ENCODE measurements around the gene PPP2R2C. TPM values are rescaled to one million over a fixed set of nuclear protein-coding genes. Genes with fewer than 3 reads are reported as not detected.

PPP2R2C gene
- total and polyA plus RNA-seq, 2 donors (not counting 1 experiment from before 2014, with no cell fraction given): 0.10 to 0.17 TPM

DNA sequence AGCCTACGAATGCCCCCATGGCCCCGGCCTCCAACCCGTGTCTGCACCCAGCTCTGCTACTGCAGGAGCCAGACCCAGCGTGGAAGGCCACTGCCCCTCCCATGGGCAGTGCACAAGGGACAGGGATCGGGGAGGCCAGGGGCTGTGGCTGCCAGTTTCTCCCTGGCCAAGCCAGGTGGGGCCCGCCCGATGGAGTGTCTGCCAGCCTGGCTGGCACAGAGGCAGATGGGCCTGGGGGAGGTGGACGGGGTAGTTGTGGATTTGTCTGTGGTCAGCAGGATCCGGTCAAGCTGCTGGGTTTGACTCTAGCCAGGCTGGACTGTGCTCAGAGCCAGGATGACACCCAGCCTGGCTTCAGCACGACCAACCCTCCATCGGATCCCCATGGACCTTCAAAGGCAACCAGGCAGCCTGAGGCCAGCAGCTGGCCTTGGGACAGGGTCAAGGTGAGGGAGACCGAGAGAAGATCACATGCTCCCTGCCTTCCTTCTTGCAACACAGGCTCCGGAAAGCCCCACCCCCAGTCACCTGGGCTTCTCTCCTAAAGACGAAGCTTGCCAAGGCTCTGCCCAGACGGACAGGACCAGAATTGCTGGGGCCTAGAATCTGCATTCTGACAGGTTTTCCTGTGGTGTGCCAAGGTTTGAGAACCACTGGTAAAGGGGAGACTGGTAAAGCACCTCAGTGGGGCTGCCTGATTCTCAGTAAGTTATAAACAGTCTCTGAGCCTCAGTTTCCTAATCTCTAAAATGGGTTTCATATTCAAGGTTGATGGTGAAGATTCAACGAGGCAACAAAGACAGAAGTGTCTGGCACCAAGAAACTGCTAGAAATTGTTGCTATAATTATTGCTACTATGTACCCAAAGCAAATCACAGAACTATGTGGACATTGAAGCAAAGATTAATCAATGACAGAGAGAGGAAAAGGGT lies 78.6 kb downstream of the PPP2R2C start:
- Histone ChIP-seq H3K4me1 (ENCODE audit: control insufficient read depth, extremely low read depth, insufficient read depth, low read length) (no peaks in the 10 kb centered on the region), H3K36me3 (ENCODE audit: control insufficient read depth, insufficient read depth, low read length) (no peaks in the 10 kb centered on the region), H3K9ac (ENCODE audit: insufficient read depth, low read length) (no peak overlapping the region), H3K4me3 (replicated peaks in 1 of 4; ENCODE audit: control extremely low read depth in 1 of 4, insufficient read depth in 1 of 4, low read depth in 3 of 4, low read length in 4 of 4) (no peak overlapping the region), H3K4me2 (ENCODE audit: extremely low read depth, insufficient read depth, low read length) (no peak overlapping the region), H2AFZ (ENCODE audit: low read length) (no peak overlapping the region), H3K79me2 (ENCODE audit: control insufficient read depth, insufficient read depth, low read length) (no peaks in the 10 kb centered on the region), H3K27ac (ENCODE audit: insufficient read depth, low read length) (no peak overlapping the region), H3K9me3 (ENCODE audit: control insufficient read depth, insufficient read depth, low read depth, low read length) (no peaks in the 10 kb centered on the region), H4K20me1 (ENCODE audit: control insufficient read depth, extremely low read depth, insufficient read depth, low read length) (no peaks in the 10 kb centered on the region), H3K27me3 (ENCODE audit: control insufficient read depth, insufficient read depth, low read length) (no peaks in the 10 kb centered on the region)
- DNase-seq (ENCODE audit: low read depth in 2 of 2): no peak
- TF ChIP-seq, protein P1, sequence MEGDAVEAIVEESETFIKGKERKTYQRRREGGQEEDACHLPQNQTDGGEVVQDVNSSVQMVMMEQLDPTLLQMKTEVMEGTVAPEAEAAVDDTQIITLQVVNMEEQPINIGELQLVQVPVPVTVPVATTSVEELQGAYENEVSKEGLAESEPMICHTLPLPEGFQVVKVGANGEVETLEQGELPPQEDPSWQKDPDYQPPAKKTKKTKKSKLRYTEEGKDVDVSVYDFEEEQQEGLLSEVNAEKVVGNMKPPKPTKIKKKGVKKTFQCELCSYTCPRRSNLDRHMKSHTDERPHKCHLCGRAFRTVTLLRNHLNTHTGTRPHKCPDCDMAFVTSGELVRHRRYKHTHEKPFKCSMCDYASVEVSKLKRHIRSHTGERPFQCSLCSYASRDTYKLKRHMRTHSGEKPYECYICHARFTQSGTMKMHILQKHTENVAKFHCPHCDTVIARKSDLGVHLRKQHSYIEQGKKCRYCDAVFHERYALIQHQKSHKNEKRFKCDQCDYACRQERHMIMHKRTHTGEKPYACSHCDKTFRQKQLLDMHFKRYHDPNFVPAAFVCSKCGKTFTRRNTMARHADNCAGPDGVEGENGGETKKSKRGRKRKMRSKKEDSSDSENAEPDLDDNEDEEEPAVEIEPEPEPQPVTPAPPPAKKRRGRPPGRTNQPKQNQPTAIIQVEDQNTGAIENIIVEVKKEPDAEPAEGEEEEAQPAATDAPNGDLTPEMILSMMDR (conservative IDR thresholded peaks at IDR 0.05 in 1 of 2, IDR thresholded peaks at IDR 0.05 in 1 of 2; ENCODE audit: low read depth in 1 of 2, low read length in 2 of 2): no peak
- no peak for TF ChIP-seq EZH2 (IDR thresholded peaks at IDR 0.05; ENCODE audit: low read length, missing control alignments)

DNA sequence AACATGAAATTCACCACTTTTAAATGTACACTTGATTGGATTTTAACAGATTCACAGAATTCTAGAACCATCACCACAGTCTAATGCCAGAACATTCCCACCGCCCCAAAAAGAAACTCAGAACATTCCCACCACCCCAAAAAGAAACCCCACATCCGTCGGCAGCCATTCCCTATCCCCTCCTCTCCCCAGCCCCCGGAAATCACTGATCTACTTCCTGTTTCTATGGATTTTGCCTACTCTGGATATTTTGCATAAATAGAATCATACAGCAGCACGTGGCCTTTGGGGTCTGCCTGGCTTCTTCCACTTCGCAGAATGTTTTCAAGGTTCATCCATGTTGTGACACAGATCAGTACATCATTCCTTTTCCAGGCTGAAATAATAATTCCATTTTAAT lies 79.3 kb downstream of the PPP2R2C start:
- no peaks in the 10 kb centered on the region for H3K27me3 ChIP-seq (ENCODE audit: control insufficient read depth, insufficient read depth, low read length)
- no peak overlapping the region for H3K9ac ChIP-seq (ENCODE audit: insufficient read depth, low read length)
- H3K4me1 ChIP-seq (ENCODE audit: control insufficient read depth, extremely low read depth, insufficient read depth, low read length): no peaks in the 10 kb centered on the region
- no peak overlapping the region for H3K27ac ChIP-seq (ENCODE audit: insufficient read depth, low read length)
- DNase-seq (ENCODE audit: low read depth in 2 of 2): no peak
- no peak overlapping the region for H3K4me3 ChIP-seq (replicated peaks in 1 of 4; ENCODE audit: control extremely low read depth in 1 of 4, insufficient read depth in 1 of 4, low read depth in 3 of 4, low read length in 4 of 4)
- no peak overlapping the region for H3K4me2 ChIP-seq (ENCODE audit: extremely low read depth, insufficient read depth, low read length)
- no peaks in the 10 kb centered on the region for H3K36me3 ChIP-seq (ENCODE audit: control insufficient read depth, insufficient read depth, low read length)
- H3K9me3 ChIP-seq (ENCODE audit: control insufficient read depth, insufficient read depth, low read depth, low read length): no peaks in the 10 kb centered on the region
- H3K79me2 ChIP-seq (ENCODE audit: control insufficient read depth, insufficient read depth, low read length): no peaks in the 10 kb centered on the region
- no peak overlapping the region for H2AFZ ChIP-seq (ENCODE audit: low read length)
- TF ChIP-seq, protein P1 (conservative IDR thresholded peaks at IDR 0.05 in 1 of 2, IDR thresholded peaks at IDR 0.05 in 1 of 2; ENCODE audit: low read depth in 1 of 2, low read length in 2 of 2): no peak
- TF ChIP-seq EZH2 (IDR thresholded peaks at IDR 0.05; ENCODE audit: low read length, missing control alignments): no peak
- no peaks in the 10 kb centered on the region for H4K20me1 ChIP-seq (ENCODE audit: control insufficient read depth, extremely low read depth, insufficient read depth, low read length)

DNA sequence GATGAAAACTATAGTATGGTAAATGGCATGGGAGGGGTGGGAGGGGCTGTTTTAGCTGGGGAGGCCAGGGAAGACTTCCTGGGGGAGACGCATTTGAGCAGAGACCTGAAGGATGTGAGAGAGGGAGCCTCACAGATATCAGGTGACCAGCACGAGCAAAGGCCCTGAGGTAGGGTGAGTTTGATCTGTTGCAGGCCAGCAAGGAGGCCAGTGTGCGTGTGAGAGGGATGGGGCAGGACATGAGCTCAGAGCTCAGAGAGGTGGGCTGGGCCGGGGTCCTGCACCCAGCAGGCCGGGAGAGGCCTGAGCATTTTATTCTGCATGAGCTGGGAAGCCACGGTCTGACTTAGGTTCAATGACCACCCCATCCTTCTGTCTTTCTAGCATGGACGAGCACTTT lies 80.0 kb downstream of the PPP2R2C start:
- H2AFZ ChIP-seq (ENCODE audit: low read length): no peak overlapping the region
- no peak overlapping the region for H3K4me2 ChIP-seq (ENCODE audit: extremely low read depth, insufficient read depth, low read length)
- no peak for DNase-seq (ENCODE audit: low read depth in 2 of 2)
- H3K27ac ChIP-seq (ENCODE audit: insufficient read depth, low read length): no peak overlapping the region
- H4K20me1 ChIP-seq (ENCODE audit: control insufficient read depth, extremely low read depth, insufficient read depth, low read length): no peaks in the 10 kb centered on the region
- no peaks in the 10 kb centered on the region for H3K27me3 ChIP-seq (ENCODE audit: control insufficient read depth, insufficient read depth, low read length)
- H3K9me3 ChIP-seq (ENCODE audit: control insufficient read depth, insufficient read depth, low read depth, low read length): no peaks in the 10 kb centered on the region
- H3K4me1 ChIP-seq (ENCODE audit: control insufficient read depth, extremely low read depth, insufficient read depth, low read length): no peaks in the 10 kb centered on the region
- no peak overlapping the region for H3K4me3 ChIP-seq (replicated peaks in 1 of 4; ENCODE audit: control extremely low read depth in 1 of 4, insufficient read depth in 1 of 4, low read depth in 3 of 4, low read length in 4 of 4)
- TF ChIP-seq EZH2 (IDR thresholded peaks at IDR 0.05; ENCODE audit: low read length, missing control alignments): no peak
- TF ChIP-seq, protein P1 (conservative IDR thresholded peaks at IDR 0.05 in 1 of 2, IDR thresholded peaks at IDR 0.05 in 1 of 2; ENCODE audit: low read depth in 1 of 2, low read length in 2 of 2): no peak
- H3K9ac ChIP-seq (ENCODE audit: insufficient read depth, low read length): no peak overlapping the region
- no peaks in the 10 kb centered on the region for H3K79me2 ChIP-seq (ENCODE audit: control insufficient read depth, insufficient read depth, low read length)
- H3K36me3 ChIP-seq (ENCODE audit: control insufficient read depth, insufficient read depth, low read length): no peaks in the 10 kb centered on the region
